A549 (cell line): Measurements from ENCODE around the gene KCNK15. TPM values are rescaled to one million over a fixed set of nuclear protein-coding genes. Genes with fewer than 3 reads are reported as not detected.

ENCODE experiments used
- ATAC-seq, 2 experiments: fragments of 200-7000 bp in 1 of 2; fragments of >200 bp in 1 of 2; cut with Nextera tagmentation in 1 of 2; cut with Tn5 transposase in 1 of 2; 3 replicates each; pipeline versions ENCODE4 v1.8.0 to v1.9.1; 2018 to 2020; ENCODE audit warnings: mild to moderate bottlenecking in 1 of 2, moderate library complexity in 1 of 2
- CTCF ChIA-PET: fragments of 300-600 bp; sonication (Branson Sonifier 250); formaldehyde crosslinking; extraction: SDS; loops from one replicate; lab custom pipeline; 2021; ENCODE audit warnings: antibody characterized with exemption, inconsistent platforms; lab: Yijun Ruan, JAX
- POLR2A ChIA-PET: fragments of 350-600 bp; formaldehyde crosslinking; extraction: SDS; loops from one replicate; lab custom pipeline; 2021; ENCODE audit warnings: antibody characterized with exemption, inconsistent platforms; lab: Yijun Ruan, JAX
- DNase-seq, 2 experiments: peaks; one replicate each; pipeline versions ENCODE4 v3.0.0 to v3.0.0-alpha.2; 2011 to 2016; ENCODE audit warnings: low read depth in 1 of 2, low spot score in 1 of 2
- FAIRE-seq: peaks from 2 replicates; lab custom pipeline; 2011; peaks lifted over from hg19 to GRCh38; lab: Jason Lieb, UNC
- H3K27ac ChIP-seq, 2 experiments: fragments of >200 bp; sonication (Bioruptor Twin); formaldehyde crosslinking; 3 replicates each; pipeline ENCODE4 v1.5.1; 2016 to 2017
- H3K4me1 ChIP-seq: fragments of >200 bp; sonication (Bioruptor Twin); formaldehyde crosslinking; 3 replicates; pipeline ENCODE4 v1.6.1; 2016
- H3K4me2 ChIP-seq: fragments of >200 bp; sonication (Bioruptor Twin); formaldehyde crosslinking; 3 replicates; pipeline ENCODE4 v1.6.1; 2016
- H3K4me3 ChIP-seq: fragments of >200 bp; sonication (Bioruptor Twin); formaldehyde crosslinking; 3 replicates; pipeline ENCODE4 v1.5.1; 2016
- H3K9me3 ChIP-seq: fragments of >200 bp; sonication (Bioruptor Twin); formaldehyde crosslinking; 3 replicates; pipeline ENCODE4 v1.6.1; 2016
- RAD21 ChIP-seq, 2 experiments: fragments of >200 bp in 1 of 2; sonication (Bioruptor Twin) in 1 of 2; formaldehyde crosslinking in 1 of 2; IDR thresholded peaks in 1 of 2; conservative IDR thresholded peaks in 1 of 2; 2 replicates in 1 of 2; 3 replicates in 1 of 2; pipeline ENCODE4 v1.6.1; 2012 to 2018; ENCODE audit warnings: inconsistent platforms in 1 of 2
- WGBS: methylation state at CpG from one replicate; pipeline ENCODE4 v1.1.6; 2017; ENCODE audit errors: missing lambda C conversion rate; 5-methylcytosine and 5-hydroxymethylcytosine counted together
- polyA plus RNA-seq, 4 experiments: library from polyadenylated mRNA; depleted of rRNA in 3 of 4; stranded (reverse); fragments of >200 nt; fragmentation: RNase III in 1 of 4; extraction: RNeasy Plus Mini Kit Qiagen cat#74134 plus additional on column Dnase treatment in 1 of 4; gene quantifications; 2 replicates in 3 of 4; 3 replicates in 1 of 4; pipeline ENCODE4 v1.2.3, GENCODE V29; 2011 to 2017
- TF ChIP-seq, protein P1 (sequence below): fragments of >200 bp; sonication (Bioruptor Twin); formaldehyde crosslinking; IDR thresholded peaks from 3 replicates; pipeline ENCODE4 v1.5.1; 2016
- TF ChIP-seq, protein P2 (sequence below): fragments of 250-450 bp; sonication (Bioruptor Pico); IDR thresholded peaks from 2 replicates; pipeline ENCODE4 v1.5.0; 2020; ENCODE audit warnings: low read depth, mild to moderate bottlenecking, moderate library complexity

The KCNK15 gene
- polyA plus RNA-seq, 2 of the 4 experiments (the other 2 are of a cell fraction): 0.43 to 0.49 TPM

DNA sequence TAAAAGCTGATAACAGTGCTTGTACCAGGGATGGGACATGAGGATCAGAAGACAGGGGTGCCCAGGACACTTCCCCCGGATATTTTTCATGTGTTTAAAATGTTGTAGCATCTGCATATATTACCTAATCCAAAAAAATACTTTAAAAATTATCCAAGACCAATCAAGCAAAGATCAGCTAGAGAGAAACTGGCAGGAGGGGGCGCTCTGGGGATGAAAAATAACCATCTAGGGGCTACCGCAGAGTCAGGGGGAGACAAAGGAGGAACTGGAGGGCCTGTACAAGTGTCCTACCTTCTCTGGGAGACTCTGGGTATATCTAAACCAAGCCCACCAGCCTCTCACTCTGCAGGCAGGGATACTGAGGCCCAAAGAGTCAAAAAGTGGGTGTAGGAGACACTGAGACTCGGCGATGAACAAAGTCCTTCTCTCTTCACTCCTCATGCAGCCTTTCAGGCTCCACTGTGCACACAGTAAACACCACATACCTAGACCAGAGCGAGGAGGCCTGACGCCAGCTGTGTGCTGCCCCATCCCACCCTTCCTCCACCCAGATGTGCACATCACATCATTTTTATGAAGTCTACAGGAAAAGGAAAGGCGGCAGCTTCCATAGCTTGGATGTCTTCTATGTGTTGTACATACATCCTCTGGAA lies 54.9 kb downstream of the KCNK15 start:
- DNase-seq (no peak), FAIRE-seq (no peak), ATAC-seq (peak in 1 of 2 experiments; percentile 50; a peak in 2 of 6 replicates)
- H3K9me3 ChIP-seq: no peaks in the 10 kb centered on the region
- H3K27ac ChIP-seq: no peak overlapping the region
- CTCF ChIA-PET: interaction anchor here (1.1 to 1.7 kb wide), 4 partner anchors 15 to 114 kb away, joined by 3 to 6 read pairs (median 4); no protein-coding TSS in a partner anchor
- TF ChIP-seq, protein P1, sequence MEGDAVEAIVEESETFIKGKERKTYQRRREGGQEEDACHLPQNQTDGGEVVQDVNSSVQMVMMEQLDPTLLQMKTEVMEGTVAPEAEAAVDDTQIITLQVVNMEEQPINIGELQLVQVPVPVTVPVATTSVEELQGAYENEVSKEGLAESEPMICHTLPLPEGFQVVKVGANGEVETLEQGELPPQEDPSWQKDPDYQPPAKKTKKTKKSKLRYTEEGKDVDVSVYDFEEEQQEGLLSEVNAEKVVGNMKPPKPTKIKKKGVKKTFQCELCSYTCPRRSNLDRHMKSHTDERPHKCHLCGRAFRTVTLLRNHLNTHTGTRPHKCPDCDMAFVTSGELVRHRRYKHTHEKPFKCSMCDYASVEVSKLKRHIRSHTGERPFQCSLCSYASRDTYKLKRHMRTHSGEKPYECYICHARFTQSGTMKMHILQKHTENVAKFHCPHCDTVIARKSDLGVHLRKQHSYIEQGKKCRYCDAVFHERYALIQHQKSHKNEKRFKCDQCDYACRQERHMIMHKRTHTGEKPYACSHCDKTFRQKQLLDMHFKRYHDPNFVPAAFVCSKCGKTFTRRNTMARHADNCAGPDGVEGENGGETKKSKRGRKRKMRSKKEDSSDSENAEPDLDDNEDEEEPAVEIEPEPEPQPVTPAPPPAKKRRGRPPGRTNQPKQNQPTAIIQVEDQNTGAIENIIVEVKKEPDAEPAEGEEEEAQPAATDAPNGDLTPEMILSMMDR: peak; percentile 36
- TF ChIP-seq, protein P2, sequence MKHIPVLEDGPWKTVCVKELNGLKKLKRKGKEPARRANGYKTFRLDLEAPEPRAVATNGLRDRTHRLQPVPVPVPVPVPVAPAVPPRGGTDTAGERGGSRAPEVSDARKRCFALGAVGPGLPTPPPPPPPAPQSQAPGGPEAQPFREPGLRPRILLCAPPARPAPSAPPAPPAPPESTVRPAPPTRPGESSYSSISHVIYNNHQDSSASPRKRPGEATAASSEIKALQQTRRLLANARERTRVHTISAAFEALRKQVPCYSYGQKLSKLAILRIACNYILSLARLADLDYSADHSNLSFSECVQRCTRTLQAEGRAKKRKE: no peak
- peak; percentile 13 to 40; a peak in 1 of 5 replicates for TF ChIP-seq RAD21 (conservative IDR thresholded peaks at IDR 0.05 in 1 of 2, IDR thresholded peaks at IDR 0.05 in 1 of 2)
- no peak overlapping the region for H3K4me2 ChIP-seq
- WGBS: 62% methylated on average over 8 of the region's 8 CpGs
- POLR2A ChIA-PET: no interaction called here
- no peaks in the 10 kb centered on the region for H3K4me1 ChIP-seq
- H3K4me3 ChIP-seq: no peak overlapping the region

Other genes with a start within 250 kb of the KCNK15 start
- 159 and 173 TPM in 2 replicates for gene SERINC3, start 223.8 kb upstream of the KCNK15 start, polyA plus RNA-seq (2011; rRNA removed)
- 57.4 to 65.0 TPM (median 62.9 TPM) in 3 replicates for gene SERINC3, start 223.8 kb upstream of the KCNK15 start, polyA plus RNA-seq (2017; fragmentation: RNase III; extraction: RNeasy Plus Mini Kit Qiagen cat#74134 plus additional on column Dnase treatment)
- 27.0 and 31.1 TPM in 2 replicates for gene PKIG, start 163.3 kb upstream of the KCNK15 start, polyA plus RNA-seq (2011; rRNA removed)
- 22.6 to 24.1 TPM (median 24.0 TPM) in 3 replicates for gene PKIG, start 163.3 kb upstream of the KCNK15 start, polyA plus RNA-seq (2017; fragmentation: RNase III; extraction: RNeasy Plus Mini Kit Qiagen cat#74134 plus additional on column Dnase treatment)
- gene ADA, start 94.2 kb upstream of the KCNK15 start, polyA plus RNA-seq (2011; rRNA removed): 46.7 and 48.1 TPM in 2 replicates
- 34.5 to 37.5 TPM (median 36.9 TPM) in 3 replicates for gene ADA, start 94.2 kb upstream of the KCNK15 start, polyA plus RNA-seq (2017; fragmentation: RNase III; extraction: RNeasy Plus Mini Kit Qiagen cat#74134 plus additional on column Dnase treatment)
- gene CCN5, start 30.5 kb upstream of the KCNK15 start, polyA plus RNA-seq (2011; rRNA removed): 9.9 and 10.1 TPM in 2 replicates
- 11.1 to 13.9 TPM (median 12.3 TPM) in 3 replicates for gene CCN5, start 30.5 kb upstream of the KCNK15 start, polyA plus RNA-seq (2017; fragmentation: RNase III; extraction: RNeasy Plus Mini Kit Qiagen cat#74134 plus additional on column Dnase treatment)
- gene RIMS4, start 64.7 kb downstream of the KCNK15 start, polyA plus RNA-seq (2011; rRNA removed): 0.39 and 0.56 TPM in 2 replicates
- gene RIMS4, start 64.7 kb downstream of the KCNK15 start, polyA plus RNA-seq (2017; fragmentation: RNase III; extraction: RNeasy Plus Mini Kit Qiagen cat#74134 plus additional on column Dnase treatment): 1.3 to 1.6 TPM (median 1.3 TPM) in 3 replicates
- gene YWHAB, start 139.8 kb downstream of the KCNK15 start, polyA plus RNA-seq (2011; rRNA removed): 163 and 174 TPM in 2 replicates
- gene YWHAB, start 139.8 kb downstream of the KCNK15 start, polyA plus RNA-seq (2017; fragmentation: RNase III; extraction: RNeasy Plus Mini Kit Qiagen cat#74134 plus additional on column Dnase treatment): 204 to 213 TPM (median 205 TPM) in 3 replicates
- gene PABPC1L, start 164.2 kb downstream of the KCNK15 start, polyA plus RNA-seq (2011; rRNA removed): 72.7 and 73.1 TPM in 2 replicates
- gene PABPC1L, start 164.2 kb downstream of the KCNK15 start, polyA plus RNA-seq (2017; fragmentation: RNase III; extraction: RNeasy Plus Mini Kit Qiagen cat#74134 plus additional on column Dnase treatment): 35.1 to 45.4 TPM (median 37.1 TPM) in 3 replicates
- 23.4 and 29.8 TPM in 2 replicates for gene TOMM34, start 214.5 kb downstream of the KCNK15 start, polyA plus RNA-seq (2011; rRNA removed)
- gene TOMM34, start 214.5 kb downstream of the KCNK15 start, polyA plus RNA-seq (2017; fragmentation: RNase III; extraction: RNeasy Plus Mini Kit Qiagen cat#74134 plus additional on column Dnase treatment): 30.0 to 32.1 TPM (median 30.8 TPM) in 3 replicates
- 27.8 and 34.5 TPM in 2 replicates for gene STK4, start 220.6 kb downstream of the KCNK15 start, polyA plus RNA-seq (2011; rRNA removed)
- 14.5 to 14.6 TPM (median 14.5 TPM) in 3 replicates for gene STK4, start 220.6 kb downstream of the KCNK15 start, polyA plus RNA-seq (2017; fragmentation: RNase III; extraction: RNeasy Plus Mini Kit Qiagen cat#74134 plus additional on column Dnase treatment)